GM19438 (cell line): ENCODE measurements around the gene ZNF436.
"Not testable (repeated sequence)": the region's sequence is repeated elsewhere in the genome, so short reads cannot be mapped to it uniquely, and the experiment has no call there.

ENCODE experiments used
- ATAC-seq: cut with Tn5 transposase; IDR thresholded peaks from one replicate; pipeline ENCODE4 v1.9.1; 2021; ENCODE audit warnings: low read depth; ENCODE audit not compliant: unreplicated experiment

The ZNF436 gene

DNA sequence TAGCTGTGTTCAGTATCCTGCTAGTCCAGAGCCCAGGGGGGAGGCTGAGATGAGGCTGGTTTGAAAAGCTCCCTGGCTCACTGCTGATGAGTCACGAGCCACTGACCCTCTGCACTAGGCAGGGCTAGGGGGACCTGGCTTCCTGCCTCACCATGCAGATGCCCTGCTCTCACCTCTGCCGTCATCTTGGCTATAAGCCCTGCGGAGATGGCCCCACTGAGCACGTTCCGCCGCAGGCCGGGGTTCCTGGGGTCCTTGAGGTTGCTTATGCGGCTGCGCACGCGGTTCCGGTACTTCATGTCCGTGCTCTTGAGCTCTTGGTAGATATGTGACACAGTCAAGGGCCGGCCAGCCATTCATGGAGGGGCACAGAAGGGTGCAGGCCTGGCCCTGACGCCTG lies 24.1 kb upstream of the ZNF436 start:
- ATAC-seq: no peak

DNA sequence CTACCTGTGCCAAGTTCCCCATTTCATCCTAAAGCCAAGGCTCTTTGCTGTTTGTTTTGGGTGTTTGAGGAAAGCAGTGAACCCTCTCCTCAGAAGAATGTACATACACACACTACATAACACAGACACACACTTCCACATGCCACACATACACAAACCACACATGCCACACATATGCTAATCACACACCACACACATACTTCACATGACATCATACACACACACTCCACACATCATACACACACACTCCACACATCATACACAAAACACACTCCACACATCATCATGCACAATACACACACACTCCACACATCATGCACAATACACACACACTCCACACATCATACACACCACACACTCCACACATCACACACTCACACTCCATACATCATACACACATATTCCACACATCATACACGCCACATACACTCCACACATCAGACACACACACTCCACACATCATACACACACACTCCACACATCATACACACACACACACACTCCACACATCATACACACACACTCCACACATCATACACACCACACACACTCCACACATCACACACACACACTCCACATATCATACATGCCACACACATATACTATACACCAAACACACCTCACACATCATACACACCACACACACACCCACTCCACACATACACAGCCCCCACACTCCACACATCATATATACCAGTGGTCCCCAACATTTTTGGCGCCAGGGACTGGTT lies 22.7 kb upstream of the ZNF436 start:
- no peak for ATAC-seq

DNA sequence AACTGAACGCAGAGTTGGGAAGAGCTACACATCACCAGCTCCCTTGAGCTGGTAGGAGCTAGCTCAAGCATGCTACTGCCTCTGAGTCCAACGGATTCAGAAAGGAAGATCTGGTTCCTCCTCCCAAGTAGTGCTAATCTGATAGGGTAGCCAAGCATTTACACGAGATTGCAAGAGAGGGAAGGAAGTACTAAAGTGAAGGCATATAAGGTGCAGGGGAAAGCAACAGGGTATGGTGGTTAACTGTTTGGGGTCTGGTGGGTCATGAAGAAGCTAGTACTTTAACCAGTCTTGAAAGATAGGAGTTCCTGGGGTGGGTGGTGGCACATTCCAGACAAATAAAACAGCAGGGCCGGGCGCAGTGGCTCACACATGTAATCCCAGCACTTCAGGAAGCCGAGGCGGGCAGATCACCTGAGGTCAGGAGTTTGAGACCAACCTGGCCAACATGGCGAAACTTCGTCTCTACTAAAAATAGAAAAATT lies 20.2 kb upstream of the ZNF436 start:
- ATAC-seq: no peak

DNA sequence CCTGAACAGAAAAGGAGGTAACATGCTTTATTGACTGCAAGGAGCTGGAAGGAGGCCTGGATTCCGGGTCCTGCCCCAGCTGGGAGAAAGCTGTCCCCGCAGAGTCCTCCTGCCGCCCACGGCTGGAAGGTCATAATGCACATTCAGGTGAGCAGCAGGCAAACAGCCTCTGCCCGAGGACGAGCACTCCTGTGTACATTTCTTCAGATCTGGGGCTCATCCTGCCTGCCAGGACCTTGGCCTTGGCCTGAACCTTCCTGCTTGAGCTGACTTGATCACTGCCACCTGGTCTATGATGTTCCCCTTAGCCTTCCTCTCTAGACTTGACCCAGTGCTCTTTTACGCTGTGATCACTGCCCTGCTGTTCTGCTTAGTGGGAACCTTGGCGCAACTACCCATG lies 17.9 kb upstream of the ZNF436 start:
- ATAC-seq: no peak

DNA sequence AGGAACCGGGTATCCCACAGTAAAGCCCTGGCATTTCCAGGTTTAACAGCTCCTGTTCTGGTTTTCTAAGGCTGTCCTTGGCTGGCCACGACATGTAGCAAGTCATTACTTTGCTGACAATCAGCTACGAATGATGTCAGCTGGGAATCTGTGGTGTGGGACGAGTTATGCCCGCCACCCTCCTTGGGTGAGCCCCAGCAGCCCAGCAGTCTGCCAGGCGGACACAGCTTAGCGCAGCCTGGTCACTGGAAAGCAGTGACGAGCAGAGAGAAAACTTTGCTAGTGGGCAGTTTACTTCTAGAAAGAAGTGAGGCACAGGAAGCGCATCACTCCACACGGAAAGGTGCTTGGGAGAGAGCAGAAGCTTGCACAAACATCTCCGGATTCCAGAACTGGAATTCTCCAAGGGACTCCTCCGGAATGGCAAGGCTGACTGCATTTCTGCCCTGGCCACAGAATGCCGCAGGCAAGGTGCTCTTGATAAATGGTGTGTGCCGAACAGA lies 15.5 kb upstream of the ZNF436 start:
- ATAC-seq: no peak

DNA sequence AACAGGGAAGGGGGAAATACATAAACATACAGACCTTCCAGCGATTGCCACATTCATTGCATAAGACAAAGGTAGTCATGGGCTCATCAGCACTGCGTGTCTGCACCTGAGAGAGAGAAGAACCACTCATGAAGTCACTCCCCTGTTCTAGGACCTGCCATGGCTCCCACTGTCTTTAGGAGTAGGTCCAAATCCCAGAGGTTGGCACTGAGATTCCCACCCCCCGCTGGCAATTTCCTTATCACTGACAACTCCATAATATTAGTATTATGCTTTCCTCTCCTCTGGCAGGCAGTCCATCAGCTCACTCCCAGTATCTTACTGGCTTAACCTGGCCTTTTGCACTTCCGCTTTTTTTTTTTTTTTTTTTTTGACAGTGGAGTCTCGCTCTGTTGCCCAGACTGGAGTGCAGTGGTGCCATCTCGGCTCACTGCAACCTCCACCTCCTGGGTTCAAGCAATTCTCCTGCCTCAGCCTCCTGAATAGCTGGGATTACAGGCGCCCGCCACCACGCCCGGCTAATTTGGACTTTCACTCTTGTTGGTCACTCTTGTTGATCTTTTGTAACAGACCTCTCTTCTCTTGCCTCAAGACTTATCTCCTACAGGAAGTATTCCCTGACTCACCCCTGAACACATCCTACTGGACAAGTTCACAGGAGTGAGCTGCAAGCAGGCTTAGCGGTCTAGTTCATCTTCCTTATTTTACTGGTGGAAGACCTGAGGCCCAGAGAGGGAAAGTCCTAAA lies 14.8 kb upstream of the ZNF436 start:
- ATAC-seq: no peak

DNA sequence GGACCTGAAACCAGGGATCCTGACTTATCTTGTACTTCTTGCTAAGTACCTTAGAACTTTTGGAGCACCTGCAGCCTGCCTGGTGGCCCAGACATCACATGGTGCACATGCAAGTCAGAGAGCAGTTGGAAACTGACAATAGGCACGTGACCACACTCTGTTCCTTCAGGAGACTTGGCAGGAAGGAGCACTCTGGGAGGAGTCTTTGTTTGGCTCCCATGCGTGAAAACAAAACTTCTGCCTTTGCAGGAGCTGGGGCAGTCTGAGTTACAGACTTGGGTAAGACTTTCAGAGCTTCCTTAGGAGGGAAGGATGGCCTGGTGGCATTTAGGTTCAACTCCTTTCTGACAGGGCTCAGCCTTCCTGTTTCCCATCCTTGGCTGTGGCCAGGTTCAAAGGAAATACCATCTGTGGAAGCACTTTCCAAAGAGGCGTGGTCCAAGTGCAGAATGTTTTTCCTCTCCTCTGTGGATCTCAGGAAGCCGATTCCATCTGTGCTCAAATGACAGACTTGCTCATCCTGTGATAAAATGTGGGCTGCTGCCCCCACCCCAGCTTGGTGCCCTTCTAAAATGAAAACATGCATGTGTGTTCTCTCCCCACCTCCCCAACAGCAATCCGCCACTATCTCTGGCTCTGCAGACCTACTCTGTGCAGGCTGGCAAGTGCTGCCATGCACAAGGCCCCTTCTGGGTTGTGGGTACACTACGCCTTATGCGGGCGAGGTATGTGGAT lies 14.1 kb upstream of the ZNF436 start:
- ATAC-seq: no peak

DNA sequence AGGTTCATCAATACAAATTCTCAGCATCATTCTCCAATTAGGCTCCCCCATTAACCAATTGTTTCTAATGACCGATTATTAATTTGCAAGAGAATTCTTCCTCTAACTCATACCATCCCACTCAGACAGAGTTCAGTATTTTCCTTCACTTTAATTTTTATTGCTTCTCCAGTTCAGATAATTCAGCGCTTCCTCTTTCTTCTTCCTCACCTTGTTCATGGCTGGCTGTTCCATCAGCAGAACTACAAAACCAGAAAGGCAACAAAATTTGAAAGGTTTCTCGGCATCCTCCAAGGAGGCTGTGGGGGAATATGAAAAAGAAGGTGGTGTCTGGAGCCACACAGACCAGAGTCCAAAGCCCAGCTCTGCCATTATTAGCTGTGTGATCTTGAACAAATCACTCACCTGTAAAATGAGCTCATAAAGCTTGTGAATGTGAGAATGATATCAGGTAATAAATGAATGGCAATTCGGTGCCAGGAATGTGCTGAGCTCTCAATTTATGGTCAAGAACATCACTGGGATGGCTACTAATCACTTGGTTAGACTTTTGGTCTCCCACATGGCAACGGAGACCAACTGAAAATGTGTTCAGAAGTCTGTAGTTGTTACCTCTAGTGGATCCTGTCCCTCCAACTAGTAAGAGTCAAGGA lies 11.7 kb upstream of the ZNF436 start:
- no peak for ATAC-seq

DNA sequence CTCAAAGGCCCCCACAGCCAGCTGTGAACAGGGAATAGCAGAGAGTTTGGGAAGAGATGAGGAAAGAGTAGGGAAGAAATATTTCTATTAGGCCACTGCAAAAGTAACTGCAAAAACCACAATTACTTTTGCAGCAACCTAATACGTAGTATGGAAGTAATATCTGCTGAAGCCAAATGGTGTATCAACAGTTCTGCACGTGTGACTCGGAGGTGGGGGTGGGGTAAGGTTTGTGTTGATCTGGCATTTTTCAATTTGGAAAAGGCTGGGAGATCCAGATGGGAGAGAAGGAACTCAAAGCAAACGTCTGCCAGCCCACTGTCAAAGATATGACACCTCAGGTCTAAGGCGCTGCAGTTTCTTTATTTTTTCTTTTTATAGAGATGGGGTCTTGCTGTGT lies 11.1 kb upstream of the ZNF436 start:
- no peak for ATAC-seq

DNA sequence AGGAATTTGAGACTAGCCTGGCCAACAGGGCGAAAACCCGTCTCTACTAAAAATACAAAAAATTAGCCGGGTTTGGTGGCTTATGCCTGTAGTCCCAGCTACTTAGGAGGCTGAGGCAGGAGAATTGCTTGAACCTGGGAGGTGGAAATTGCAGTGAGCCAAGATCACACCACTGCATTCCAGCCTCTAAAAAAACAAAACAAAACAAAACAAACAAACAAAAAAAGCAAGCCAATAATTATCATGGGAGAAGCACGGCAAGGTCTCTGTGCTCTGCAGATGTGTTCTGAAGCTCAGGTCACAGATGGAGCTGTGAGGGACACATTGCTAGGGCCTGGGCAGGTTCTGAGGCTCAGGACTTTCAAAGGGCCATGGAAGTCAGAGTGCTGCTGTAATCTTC lies 10.6 kb upstream of the ZNF436 start:
- not testable (repeated sequence) for ATAC-seq

DNA sequence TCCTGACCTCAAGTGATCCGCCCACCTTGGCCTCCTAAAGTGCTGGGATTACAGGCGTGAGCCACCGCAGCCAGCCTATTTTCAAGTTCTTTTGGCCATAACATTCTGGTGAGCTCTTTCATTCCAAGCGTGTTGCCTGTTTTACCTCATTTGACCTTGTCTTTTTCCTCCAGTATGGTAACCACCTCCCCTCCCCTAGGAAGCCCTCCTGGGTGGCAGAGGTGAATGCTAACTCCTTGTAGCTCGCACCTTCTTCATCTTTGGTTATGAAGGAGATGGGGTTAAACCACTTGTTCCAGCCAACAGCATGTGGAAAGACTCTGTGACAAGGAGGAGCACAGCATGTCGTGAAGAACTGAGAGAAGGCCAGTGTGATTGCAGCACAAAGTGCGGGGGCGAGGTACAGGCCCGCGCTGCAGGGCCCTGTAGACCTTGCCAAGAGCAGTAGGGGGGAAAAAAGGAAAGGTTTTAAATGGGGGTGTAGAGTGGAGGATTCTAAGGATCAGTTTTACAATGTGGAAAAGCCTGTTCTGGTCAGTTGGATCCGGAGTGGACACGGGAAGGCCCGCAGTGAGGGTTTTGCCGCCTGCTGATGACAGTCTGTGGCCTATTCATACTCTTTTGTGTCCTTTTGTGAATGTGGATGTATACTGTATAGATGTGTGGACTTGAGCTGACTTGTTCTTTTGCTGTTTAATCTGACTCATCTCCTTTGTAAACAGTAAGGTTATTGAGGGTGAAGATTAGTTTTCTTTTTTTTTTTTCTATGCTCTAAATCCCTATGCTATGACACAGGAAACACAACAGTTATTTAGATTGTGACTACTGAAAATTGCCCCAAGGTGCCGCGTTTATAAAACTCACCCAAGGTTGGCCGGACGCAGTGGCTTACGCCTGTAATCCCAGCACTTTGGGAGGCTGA lies 7.5 kb upstream of the ZNF436 start:
- no peak for ATAC-seq

DNA sequence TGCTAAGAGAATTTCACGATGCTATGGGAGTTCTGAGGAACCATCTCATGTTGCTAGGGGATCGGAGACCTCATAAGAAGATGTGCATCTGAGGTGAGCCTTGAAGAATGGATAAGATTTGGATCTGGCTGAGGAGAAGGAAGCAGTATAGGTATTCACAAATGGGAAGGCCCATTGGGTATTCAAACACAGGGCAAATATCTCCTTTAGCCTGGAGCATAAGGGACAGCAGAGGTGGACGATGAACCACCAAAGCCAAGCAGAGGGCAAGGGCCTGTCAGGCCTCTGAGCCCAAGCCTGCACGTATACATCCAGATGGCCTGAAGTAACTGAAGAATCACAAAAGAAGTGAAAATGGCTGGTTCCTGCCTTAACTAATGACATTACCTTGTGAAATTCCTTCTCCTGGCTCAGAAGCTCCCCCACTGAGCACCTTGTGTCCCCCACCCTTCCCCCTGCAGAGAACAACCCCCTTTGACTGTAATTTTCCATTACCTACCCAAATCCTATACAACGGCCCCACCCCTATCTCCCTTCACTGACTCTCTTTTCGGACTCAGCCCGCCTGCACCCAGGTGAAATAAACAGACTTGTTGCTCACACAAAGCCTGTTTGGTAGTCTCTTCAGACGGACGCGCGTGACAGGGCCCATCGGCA lies 4.6 kb upstream of the ZNF436 start:
- not testable (repeated sequence) for ATAC-seq

DNA sequence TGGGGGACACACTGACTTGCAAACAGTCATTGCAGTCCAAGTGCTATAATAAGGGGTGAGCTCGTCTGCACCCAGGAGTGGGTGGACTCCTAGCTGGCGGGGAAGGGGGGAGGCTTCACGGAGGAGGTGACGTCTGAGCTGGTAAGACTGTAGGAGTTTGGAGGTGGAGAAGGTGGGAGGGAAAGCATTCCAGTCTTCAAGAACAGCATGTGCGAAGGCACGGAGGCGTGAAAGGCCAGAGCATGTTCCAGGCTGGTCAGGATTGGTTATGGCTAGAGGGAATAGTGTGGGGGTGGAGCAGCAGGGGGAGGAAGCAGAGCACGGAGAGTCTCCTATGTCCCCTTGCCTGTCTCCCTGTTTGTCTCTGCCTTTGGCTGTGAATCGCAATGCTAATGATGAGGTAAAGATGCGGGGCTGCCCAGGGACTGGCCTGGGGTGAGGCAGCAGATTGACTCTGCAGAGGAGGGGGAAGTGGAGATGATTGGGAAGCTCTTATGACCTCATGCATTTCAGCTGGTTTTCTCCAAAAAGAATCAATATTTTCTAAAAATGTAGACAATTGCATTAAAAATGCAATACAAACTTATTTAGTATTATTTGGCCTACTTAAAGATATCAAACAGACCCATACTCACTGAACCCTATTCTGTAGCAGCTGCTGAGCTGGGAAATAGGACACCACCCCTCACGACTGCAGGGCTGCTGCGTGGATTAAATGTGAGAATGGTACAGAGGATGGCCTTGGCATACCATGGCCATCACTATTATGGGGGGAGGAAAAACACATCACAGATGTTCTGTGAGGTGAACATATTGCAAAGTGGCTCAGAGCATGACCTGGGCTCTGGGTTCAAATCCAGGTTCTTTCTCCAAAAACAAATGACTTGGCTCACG lies 2.6 kb upstream of the ZNF436 start:
- ATAC-seq: no peak

DNA sequence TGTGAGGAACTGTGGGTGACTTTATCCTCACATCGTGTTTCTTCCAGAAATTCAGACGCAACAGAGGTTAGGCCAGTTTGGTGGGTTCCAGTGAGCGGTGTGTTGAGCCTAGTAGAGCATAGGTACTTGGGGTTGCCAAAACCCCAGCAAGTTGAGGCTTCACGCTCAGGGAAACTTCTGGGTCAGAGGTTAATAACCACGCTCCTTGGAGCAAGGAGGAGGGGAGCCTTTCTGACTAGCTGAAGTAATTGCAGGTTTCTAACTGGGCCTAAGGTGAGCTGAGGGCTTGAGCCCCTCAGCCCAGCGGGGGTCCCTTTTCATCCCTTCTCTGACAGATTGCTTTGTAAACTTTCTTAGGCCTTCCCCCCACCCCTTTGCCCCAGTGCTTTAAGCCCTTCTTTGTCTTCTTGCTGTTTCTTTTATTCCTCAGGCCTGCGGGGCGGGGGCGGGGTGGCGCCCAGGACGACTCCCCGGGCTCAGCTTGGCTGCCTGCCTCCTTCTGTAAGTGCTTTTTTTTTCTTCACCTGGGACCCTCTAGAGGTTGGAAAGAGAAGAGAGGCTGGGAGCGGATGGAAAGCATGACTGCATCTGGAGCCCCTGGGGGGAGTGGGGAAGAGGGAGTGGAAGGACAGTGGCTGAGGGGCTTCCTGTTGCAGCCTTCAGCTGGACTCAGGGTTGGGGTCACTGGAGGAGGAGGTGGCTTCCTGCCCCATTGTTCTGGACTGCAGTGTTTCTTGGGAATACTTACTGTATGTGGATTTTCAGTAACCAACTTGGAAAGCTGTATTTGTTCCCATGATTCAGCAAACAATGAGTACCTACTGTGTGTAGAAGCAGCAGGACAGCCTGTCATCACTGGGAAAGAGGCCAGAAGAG lies 1.3 kb upstream of the ZNF436 start:
- ATAC-seq: no peak

DNA sequence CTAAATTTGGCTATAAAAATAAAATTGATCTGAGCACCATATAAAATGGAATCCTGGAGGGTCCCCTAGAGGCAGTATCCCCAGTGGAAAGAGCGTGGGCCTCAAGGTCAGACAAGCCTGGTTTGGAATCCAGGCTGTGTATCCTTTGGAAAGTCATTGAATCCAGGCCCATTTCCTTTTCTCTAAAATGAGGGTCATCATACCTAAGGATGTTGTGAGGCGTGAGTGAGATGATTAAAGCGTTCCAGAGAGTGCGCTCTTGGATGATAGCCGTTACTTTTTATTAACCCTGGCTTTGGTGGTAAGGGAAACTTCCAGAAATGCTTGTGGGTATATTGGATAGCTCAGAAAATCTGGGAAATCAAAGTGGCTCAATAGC lies 683 bp upstream of the ZNF436 start:
- ATAC-seq: no peak

DNA sequence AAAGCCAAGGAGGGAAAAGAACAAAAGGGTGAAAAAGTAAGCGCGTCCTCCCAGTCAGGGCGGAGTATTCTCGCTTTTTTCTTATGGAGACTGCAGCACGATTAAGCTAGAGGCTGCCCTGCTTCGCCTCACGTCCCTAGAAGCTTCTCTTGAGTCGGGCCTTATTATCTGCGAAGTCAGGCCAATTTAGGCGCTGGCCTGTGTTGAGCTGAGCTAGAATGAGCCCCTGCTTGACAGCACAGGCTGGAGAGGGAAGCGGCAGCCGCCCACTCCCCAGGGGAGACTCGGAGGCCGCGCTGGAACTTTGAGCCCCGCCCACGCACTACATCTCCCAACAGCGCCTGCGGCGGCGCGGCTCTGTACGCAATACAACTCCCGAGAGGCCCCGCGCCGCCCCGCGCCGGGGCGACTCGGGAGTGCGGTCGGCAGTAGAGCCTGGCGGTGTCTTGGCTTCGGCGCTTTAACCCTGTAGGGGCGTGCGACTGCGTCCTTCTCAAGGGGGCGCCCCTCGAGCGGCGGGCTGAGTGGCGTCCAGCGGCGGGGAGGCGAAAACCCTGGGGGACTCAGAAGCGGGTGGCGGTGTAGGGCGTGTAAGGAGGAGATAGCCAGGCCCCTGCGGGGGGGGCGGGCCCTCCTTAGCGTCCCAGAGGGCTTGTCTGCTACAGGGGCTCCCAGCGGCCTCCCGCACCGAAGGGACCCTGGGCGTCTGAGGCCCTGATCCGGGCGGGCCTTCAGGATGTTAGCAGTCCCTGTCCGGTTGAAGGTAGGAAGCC lies 888 bp downstream of the ZNF436 start:
- peak; percentile 77 for ATAC-seq
